HG03442 (cell line): ENCODE results near the gene KIAA0753.

Experiments used
- ATAC-seq: cut with Tn5 transposase; IDR thresholded peaks from one replicate; pipeline ENCODE4 v1.9.1; 2021; ENCODE audit warnings: mild to moderate bottlenecking, moderate library complexity; ENCODE audit not compliant: unreplicated experiment

Gene KIAA0753

GRCh38 chr17:6572972-6573370 is 67.5 kb downstream of the KIAA0753 start:
- ATAC-seq: no peak

DNA sequence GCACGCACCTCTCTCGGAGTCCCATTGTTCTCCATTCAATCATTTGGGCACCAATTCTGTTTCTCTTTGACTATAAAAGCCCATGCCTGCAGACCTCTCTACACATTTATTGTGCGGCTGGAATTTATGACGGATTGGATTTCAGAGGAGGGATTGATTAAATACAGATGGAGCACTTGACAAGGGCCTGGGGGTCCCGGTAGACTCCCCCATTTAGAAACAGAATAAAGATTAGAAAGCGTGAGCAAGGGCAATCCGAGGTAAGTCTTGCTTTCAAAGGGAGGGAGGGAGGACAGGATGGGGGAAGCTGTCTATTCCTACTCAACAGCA is 69.1 kb downstream of the KIAA0753 start:
- no peak for ATAC-seq

- ATAC-seq: no peak
These were observed 69.6 kb downstream of the KIAA0753 start for GRCh38 chr17:6570731-6571451.

DNA sequence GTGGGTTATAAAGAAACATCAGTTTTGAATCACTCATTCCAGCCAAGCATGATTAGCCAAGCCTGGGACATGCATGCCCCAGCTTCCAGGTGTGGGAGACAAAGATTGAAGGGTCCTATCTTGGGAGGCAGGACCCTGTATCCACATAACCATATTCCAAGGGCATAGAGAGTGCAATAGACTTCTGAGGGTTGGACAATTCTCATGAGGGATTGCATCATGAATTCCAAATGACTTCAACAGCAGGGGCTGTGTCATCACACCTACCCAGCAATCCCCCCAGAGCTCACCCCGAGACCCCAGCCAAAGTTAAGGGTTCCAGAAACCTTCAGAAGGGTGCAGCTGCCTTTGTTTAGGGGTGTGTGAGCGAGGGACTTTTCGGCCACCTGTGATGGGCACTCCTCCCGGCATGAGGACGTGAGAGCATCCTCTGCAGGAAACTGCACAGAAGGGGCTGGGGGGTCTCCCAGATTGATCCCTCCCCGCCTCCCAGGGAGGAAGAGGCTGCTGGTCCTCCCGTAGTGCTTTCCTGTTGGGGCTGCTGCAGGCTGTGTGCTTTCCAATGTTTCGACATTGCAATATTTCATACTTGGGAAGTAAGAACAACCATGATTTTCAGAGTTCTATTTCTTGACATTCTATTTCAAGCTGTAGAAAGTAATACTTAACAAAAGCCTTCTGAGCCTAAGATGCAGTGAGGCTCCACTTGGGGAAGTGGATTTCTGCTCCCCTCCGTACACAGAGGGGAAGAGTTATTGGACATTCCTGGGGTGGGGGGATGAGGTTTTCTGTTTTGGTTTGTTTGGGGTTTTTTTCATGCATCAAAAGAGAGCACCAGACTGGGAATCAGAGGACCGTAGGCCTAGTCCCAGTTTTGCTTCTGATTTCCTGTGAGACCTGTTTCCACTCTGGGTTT is 70.9 kb downstream of the KIAA0753 start:
- no peak for ATAC-seq

DNA sequence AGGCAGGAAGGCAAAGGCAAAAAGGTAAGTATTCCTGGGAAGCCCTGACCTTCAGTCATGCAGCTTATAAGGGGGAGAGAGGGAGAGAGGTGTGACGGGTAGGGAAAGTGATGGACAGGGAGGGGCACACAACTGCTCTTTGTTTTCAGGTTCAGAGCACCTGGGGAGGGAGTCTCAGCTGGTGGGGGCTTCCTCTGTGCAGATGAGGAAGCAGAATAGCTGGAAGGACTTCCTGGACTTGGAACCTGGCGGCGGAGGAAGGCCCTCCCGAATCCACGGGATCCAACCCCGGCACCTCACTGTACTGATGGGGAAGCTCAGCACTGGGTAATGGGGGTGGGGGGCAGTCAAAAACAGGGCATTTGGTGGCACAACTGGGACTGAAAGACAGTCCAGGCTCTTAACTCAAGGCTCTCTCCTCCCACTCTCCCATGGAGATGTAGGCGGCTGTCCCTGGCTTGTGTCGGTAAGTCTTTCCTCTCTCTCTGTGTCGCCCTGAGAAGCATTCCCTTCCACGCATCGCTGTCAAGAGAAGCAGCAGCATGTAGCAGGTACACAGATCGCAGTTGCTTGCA is 72.2 kb downstream of the KIAA0753 start:
- no peak for ATAC-seq

DNA sequence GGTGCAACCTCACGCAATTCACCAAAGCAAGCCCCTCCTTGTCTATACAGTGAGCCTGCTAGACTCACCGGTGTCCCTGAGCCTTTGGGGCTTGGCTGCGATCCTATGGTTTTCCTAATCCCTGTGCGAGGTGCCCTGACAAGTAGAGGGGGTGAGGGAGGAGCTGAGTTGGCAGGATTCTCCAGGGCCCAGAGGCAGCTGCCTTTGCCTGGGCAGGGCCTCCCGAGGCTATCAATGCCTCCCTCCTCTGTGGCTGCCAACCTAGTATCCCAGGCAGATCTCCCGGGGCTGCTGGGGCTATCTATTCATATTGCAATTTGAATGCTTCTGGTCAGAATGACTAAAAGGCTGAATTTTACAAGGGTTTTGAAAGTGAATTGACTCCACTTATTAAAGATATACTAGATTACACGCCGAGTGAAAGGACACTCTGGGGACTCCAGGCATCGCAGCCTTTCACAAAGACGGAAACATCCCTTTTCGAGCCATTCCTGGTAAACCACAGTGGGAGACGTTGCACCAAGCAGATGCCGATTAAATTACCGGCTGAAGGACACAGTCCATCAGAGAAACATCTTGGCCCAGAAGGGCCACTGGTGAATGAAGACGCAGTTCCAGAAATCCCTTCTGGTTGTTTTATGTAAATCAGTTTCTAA is 72.9 kb downstream of the KIAA0753 start:
- no peak for ATAC-seq

DNA sequence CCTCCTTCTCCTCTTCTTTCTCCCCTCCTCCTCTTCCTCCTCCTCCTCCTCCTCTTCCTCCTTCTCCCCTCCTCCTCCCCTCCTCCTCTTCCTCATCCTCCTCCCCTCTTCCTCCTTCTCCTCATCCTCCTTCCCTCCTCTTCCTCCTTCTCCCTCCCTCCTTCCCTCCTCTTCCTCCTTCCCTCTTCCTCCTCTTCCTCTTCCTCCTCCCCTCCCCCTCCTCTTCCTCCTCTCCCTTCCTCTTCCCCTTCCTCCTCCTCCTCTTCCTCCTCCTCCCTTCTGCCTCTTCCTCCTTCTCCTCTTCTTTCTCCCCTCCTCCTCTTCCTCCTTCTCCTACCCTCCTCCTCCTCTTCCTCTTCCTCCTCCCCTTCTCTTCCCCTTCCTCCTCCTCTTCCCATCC is 79.1 kb downstream of the KIAA0753 start:
- no peak for ATAC-seq

DNA sequence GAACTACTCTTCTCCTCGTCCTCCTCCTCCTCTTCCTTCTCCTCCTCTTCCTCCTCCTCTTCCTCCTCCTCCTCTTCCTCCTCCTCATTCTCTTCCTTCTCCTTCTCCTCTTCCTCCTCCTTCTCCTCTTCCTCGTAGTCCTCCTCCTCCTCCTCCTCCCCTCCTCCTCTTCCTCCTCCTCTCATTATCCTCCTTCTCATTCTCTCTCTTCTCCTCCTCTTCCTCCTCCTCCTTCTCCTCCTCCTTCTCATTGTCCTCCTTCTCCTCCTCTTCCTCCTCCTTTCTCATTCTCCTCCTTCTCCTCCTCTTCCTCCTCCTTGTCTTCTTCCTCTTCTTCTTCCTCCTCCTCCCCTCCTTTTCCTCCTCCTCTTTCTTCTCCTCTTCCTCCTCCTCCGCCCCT is 80.0 kb downstream of the KIAA0753 start:
- ATAC-seq: no peak

DNA sequence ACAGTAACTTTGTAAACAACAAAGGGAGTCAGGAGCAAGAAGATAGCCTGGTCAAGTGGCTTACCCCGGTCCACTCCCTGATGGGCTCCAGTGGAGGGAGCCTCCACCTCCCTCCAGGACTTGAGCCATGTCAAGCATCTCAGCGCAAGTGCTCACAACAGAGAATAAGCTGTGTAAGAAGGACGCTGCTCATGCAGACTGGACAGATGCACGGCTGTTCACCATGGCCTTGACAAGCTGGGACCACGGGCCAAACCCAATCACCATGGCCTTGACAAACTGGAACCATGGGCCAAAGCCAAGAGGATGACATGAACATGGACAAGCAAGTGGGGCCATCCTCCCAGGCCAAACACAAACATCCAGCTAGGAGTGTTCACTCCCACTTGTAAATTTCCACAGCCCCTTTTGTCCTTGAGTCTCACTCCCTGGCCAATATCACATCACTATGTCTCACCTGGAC is 80.7 kb downstream of the KIAA0753 start:
- ATAC-seq: no peak

DNA sequence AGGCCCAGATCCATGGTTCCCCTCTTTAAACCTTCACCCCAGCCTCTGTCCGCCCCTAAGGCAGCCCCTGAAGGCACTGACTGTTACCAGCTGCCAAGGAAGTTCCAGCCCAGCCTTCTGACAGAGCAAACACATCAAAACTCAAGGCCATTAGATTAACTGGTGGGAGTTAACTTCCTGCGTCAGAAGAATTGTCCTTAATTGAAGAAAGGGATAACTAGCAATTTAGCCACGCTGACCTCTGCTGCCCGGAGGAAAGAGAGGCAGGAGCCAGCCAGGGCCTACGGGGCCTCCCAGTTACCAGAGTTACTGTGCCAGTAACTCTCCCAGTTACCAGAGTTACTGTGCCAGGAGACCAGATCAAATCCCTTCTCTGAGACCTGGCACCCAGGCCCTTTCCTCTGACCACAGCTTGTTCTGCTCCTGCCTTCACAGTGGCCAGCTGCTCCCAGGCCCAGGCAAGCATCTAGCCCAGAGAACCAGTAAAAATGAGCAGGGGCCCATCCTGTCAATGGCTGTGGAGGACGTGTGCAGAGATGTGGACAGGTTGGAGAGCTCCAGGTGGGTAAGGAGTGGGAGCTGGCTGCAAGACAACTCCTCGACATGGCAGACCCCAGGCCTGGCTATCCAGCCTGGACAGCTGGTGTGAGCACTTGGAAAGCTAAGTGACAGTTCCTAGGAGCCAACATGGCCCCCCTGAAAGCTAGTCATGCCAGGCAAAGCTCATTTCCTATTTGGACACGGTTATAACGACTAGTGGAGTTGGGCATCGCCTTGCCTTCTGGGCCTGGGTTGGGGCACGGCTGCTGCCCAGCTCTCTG is 81.4 kb downstream of the KIAA0753 start:
- no peak for ATAC-seq

- ATAC-seq: no peak
These were observed 82.2 kb downstream of the KIAA0753 start for GRCh38 chr17:6558276-6558675.

- ATAC-seq: no peak
These were observed 83.5 kb downstream of the KIAA0753 start for GRCh38 chr17:6557040-6557438.

DNA sequence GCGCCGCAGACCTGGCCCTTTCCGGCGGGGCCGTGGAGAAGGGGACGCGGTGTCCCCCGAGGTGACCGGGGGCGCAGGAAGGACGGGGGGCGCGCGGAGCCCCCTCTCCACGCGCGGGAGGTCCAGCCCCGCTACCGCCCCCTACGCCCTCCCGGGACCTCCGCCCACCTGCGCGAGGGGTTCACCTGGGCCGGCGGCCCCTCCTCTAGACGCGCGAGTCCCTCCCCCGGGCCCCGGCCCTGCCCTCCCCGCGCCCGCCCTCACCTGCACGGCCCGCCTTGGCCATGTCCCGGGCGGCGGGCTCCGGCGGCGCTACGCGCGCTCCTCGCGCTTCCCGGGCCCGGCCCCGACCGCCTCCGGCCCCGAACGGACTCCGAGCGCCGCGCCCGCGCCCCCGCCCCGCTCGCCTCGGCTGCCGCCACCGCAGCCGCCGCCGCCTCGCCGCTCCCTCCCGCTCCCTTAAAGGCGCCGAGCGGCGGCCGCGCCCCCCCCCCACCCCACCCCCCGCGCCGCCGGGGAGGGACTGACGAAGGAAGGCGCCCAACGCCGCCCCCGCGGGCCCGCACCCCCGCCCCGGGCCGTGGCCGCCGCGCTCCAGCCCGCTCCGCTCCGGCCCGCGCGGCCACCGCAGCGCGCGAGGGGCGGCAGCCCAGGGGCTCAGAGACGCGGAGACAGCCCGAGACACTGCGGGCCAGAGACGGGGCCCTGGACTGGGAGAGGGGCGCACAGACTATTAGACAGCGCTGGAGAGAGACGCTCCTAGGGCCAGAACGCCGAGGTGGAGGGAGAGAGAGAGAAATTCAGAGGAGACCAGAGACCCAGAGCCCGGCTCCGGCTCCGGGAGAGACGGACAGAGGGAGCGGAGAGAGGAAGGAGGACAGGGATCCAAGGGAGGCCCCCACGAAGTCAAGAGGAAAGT is 84.1 kb downstream of the KIAA0753 start, which contains the start of gene PITPNM3:
Gene PITPNM3 (minus strand): TSS at position 435 of the 919 bp plus-strand sequence. CDS start 149 bp downstream, at position 286.
- no peak for ATAC-seq

DNA sequence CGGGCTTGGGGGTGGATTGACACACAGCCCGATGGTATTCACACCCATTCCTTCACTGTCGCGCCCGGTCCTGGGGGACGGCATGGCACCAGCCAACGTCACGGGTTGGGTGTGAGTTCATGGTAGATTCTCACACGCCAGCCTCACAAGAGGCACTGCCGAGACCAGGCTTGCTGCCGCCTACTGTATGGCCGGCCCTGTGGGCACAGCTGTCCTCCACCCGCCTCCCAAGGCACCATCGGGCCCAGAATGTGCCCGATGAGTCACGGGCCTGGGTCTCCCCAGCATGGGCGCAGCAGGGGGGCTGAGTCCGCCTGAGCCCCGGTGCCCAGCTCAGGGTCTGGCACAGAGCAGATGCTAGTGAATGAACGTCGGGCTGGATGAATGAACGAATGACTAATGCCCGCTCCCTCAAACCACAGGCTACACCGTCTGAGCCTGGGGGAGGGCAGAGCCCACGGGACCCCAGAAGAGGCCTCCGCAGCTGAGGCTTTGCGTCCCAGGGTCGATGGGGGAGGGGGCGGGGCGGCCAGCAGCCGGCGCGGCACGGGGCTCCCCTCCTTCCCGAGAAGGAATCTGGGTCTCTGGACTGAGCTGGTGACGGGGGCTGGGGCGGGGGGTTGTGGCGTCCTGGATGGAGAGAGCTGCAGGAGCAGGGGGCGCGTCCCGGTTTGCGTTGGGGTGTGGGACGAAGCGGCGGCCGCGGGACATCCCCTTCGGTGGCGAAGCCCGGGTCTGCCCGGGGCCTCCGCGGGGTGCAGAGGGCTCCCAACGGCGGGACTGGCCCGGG is 85.0 kb downstream of the KIAA0753 start:
- ATAC-seq: no peak

GRCh38 chr17:6554871-6555330 is 85.6 kb downstream of the KIAA0753 start:
- no peak for ATAC-seq

GRCh38 chr17:6554342-6554741 is 86.2 kb downstream of the KIAA0753 start:
- no peak for ATAC-seq

GRCh38 chr17:6551869-6552531 is 88.5 kb downstream of the KIAA0753 start:
- no peak for ATAC-seq

GRCh38 chr17:6551356-6551755 is 89.2 kb downstream of the KIAA0753 start:
- ATAC-seq: no peak
